Transverse colon (tissue), 4 donors: Measurements from ENCODE around the gene DOCK2.

Experiments
- CTCF ChIP-seq, 5 experiments: fragments of 200-600 bp in 3 of 5; fragments of 450-650 bp in 2 of 5; sonication (generic) in 3 of 5; IDR thresholded peaks; 1 replicate in 2 of 5; 2 replicates in 3 of 5; pipeline ENCODE4 v1.5.1; 2016 to 2017; ENCODE audit warnings: antibody characterized with exemption in 5 of 5, inconsistent platforms in 3 of 5, mild to moderate bottlenecking in 2 of 5, moderate library complexity in 1 of 5
- POLR2A ChIP-seq: fragments of 450-650 bp; IDR thresholded peaks from one replicate; pipeline ENCODE4 v1.6.1; 2016; ENCODE audit warnings: antibody characterized with exemption, mild to moderate bottlenecking, moderate library complexity
- POLR2AphosphoS5 ChIP-seq, 3 donors: sonication (generic); formaldehyde crosslinking; IDR thresholded peaks; one replicate each; pipeline ENCODE4 v1.6.1; 2016; ENCODE audit warnings: antibody characterized with exemption in 3 of 3

GRCh38 chr5:169897481-169897880 lies 260.4 kb downstream of the DOCK2 start:
- TF ChIP-seq CTCF (IDR thresholded peaks at IDR 0.05) (no peak), POLR2AphosphoS5 (IDR thresholded peaks at IDR 0.05) (no peak), POLR2A (no peak)
